HG03575 (cell line): ENCODE data around the gene DDX20.

ENCODE experiments used
- ATAC-seq: cut with Tn5 transposase; IDR thresholded peaks from one replicate; pipeline ENCODE4 v1.9.1; 2021; ENCODE audit not compliant: unreplicated experiment, insufficient number of reproducible peaks, low FRiP score; ENCODE audit errors: extremely low read depth

The DDX20 gene

GRCh38 chr1:111755331-111756123 lies at the start of gene DDX20:
Gene DDX20 (plus strand): TSS chr1:111755901. CDS start chr1:111755925, 24 bp downstream.
- peak; percentile 31 for ATAC-seq

DNA sequence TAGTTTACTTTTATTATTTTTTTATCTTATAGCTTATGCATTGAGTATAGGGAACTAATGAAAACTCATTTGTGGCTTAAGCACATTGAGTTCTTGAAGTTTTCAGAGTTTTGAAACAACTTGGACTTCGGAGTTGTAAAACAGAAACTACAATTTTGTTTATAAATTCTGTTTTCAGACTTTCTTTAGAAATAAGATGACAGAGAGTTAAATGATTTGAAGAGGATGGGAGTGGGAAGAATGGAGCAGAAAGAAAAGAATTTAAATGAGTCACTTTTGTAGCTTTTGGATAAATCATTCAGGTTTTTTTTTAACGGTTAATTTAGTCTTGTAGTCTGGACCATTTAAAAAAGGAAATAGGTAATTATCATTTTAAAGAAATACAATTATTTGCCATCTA lies 48.8 kb upstream of the DDX20 start:
- no peak for ATAC-seq

- ATAC-seq: no peak
Measured at GRCh38 chr1:111707906-111708305, 47.8 kb upstream of the DDX20 start.

- no peak for ATAC-seq
Measured at GRCh38 chr1:111709986-111710385, 45.7 kb upstream of the DDX20 start.

- no peak for ATAC-seq
Measured at GRCh38 chr1:111716333-111716732, 39.4 kb upstream of the DDX20 start.

GRCh38 chr1:111717450-111717849 lies 38.3 kb upstream of the DDX20 start:
- no peak for ATAC-seq

GRCh38 chr1:111719135-111719534 lies 36.6 kb upstream of the DDX20 start:
- ATAC-seq: no peak

DNA sequence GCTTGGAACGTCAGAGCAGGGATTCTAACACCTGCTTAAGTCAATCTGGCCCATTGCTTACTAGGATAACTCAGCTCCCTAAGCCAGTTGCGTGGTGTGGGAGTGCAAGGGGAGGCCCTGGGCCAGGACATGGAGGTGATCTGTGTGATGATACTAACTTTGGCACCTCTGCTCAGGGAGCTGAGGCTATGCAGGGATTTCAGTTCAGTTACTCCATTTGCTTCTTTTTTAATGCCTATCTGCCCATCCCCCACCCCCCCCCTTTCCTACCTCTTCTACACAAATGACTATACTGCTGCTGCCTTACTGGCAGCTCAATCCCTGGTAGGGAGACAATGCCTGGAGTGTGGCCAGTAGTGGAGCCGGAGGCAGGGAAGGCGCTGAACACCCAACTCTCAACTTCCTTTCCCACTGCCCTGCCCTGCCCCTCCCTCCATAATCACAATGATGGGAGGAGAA lies 36.0 kb upstream of the DDX20 start:
- no peak for ATAC-seq

GRCh38 chr1:111720274-111720976 lies 35.3 kb upstream of the DDX20 start:
- no peak for ATAC-seq

DNA sequence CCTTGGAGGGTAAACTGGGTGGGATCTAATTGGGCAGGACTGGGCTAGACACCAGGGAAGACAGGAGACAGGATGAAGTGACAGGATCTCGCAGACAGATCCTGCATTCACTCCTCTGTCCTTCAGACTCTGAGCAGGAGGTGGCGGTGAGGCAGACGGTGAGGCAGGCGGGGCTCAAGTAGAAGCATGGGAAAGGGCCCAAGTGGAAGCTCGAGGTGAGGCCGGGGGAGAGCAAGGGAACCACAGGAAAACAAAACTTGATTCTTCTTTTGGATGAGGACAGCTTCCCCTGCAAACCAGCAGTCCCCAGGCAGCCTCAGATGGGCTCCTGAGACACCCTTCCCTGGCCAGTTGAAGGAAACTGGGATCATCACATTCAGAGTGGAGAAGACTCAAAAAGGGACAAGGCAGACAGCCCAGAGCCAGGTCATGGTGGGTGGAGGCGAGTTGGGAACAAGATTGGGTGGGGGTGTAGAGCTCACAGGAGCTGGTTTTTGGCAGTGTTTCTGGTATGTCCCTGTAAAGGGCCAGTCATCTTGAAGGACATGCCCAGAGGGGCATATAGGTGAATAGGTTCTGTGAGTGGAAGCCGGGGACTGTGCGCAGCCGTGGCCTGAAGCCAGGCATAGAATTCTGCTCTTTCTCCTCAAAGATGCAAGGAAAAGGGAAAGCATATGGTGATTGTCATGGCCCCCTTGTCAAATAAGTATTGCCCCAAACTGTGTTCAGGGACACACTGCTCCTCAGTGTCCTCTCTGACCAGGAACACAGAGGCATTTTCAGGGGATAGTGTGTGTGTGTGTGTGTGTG lies 34.5 kb upstream of the DDX20 start:
- no peak for ATAC-seq

GRCh38 chr1:111723091-111723806 lies 32.5 kb upstream of the DDX20 start:
- no peak for ATAC-seq

GRCh38 chr1:111723871-111724270 lies 31.8 kb upstream of the DDX20 start:
- no peak for ATAC-seq

GRCh38 chr1:111725192-111725591 lies 30.5 kb upstream of the DDX20 start:
- no peak for ATAC-seq

DNA sequence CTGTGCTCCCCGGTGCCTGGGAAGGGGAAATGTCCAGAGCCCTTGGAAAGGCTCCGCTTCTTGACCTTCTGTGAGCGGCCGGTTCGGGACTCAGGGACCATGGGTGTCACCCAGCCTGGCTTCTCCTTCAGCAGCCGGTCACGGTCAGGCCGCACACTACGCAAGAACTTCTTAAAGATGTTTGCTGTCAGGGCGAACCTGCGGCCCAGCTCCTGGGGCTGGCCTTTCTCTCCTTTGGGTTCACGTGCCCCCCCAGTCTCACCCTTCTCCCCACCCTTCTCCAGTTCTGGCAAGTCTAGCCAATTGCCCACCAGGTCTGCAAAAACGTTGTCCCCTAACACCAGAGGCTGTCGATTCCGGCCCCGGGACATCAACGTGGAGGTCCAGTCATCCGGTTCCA lies 28.6 kb upstream of the DDX20 start:
- no peak for ATAC-seq

DNA sequence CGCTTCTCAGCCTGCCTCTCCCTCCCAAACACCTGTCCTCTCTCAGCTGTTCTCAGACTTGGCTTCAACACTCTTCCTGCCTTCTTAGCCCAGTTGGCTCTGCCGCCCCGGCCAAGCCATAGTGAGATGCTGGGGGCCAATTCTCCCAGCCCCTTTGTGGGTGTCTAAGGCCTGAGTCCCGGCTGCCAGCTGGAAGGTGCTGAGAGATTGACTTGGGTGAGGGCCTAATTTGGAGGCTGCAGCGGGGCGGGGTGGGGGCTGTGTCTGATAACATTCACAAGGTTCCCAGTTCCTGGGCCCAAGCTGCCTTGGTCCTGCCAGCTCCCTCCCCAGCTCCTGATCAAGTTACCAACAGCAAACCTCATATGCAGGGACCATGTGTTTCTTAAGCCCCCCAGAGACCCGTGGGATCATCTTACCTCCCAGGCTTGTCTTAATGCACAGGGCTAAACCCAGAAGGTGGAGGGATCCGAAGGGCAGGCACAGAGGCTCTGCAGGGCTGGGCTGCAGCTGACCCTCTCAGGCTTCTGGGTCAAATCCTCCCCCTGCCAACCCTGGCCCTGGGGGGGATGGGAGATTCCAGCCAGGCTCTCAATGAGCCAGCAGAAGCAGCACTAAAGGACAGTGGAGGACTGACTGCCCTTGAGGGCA lies 26.3 kb upstream of the DDX20 start:
- ATAC-seq: no peak

- no peak for ATAC-seq
Measured at GRCh38 chr1:111729946-111730681, 25.6 kb upstream of the DDX20 start.

GRCh38 chr1:111730706-111731105 lies 25.0 kb upstream of the DDX20 start:
- ATAC-seq: no peak

- ATAC-seq: no peak
Measured at GRCh38 chr1:111731956-111732355, 23.7 kb upstream of the DDX20 start.
